ENCODE measurements around the gene TMEM218. TPM values are rescaled to one million over a fixed set of nuclear protein-coding genes. Genes with fewer than 3 reads are reported as not detected.

The TMEM218 gene
- total RNA-seq, 1 donor from 2014 or later, result 26.6 TPM

DNA sequence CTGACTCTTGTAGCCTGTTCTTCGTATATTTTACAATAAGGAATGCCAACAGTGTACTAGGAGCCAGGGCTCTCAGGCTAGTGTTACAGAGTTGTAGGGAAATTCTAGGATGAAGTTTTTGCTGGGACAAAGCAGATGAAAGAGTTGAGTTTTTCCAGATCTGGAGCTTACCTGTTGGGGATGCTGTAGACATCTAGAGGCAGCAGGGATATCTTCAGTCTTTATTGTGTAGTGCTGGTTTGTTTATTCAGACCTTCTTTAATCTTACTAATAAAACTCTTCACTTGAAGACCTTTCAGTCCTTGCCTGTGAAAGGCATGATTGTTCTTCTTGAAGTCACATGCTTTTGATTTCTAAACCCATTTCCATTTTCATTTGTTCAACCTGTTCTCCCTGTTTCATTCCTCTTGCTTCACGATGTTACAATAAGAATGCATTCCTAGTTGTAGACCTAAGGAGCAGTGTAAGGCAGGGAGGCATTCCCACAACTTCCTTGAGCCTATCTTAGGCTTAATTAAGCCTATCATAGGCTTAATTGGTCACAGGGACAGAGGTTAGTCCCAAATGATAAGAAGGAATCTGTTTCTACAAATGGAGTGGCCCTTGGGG, 56.2 kb downstream of the TMEM218 start:
- no peak for DNase-seq

DNA sequence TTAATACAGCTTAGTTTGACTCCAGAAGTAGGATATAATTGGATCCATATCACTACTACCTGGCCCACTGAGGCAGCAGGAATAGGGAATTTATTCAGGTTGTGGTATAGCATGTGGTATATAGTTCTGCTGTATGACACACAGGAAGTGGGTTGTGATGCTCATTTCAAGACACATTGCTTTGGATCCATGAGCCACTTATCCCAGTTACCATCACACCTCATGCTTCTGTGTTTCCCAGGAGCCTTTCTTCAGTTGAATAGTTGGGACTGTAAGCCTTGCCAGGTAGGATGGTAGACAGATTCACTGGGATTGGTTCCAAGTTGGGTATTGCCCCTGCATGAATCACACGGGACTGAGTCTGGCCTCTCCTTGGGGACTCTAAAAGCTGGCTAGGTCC, 58.3 kb downstream of the TMEM218 start:
- no peak for DNase-seq

- DNase-seq, result no peak
Measured at GRCh38 chr11:125052047-125052446, 59.4 kb downstream of the TMEM218 start.

GRCh38 chr11:125049164-125049792, 62.1 kb downstream of the TMEM218 start:
- DNase-seq, result no peak

Other genes starting within 250 kb of the TMEM218 start
- 10.8 TPM for gene ROBO3, start 246.2 kb downstream of the TMEM218 start, total RNA-seq
- 23.3 TPM for gene ROBO4, start 213.8 kb downstream of the TMEM218 start, total RNA-seq
- not detected for gene HEPN1, start 192.4 kb downstream of the TMEM218 start, total RNA-seq
- gene HEPACAM, start 175.6 kb downstream of the TMEM218 start, total RNA-seq, result 0.21 TPM
- gene CCDC15, start 157.4 kb downstream of the TMEM218 start, total RNA-seq, result 7.4 TPM
- gene SLC37A2, start 48.3 kb downstream of the TMEM218 start, total RNA-seq, result 3.9 TPM
- 12.3 TPM for gene PKNOX2, start 53.1 kb upstream of the TMEM218 start, total RNA-seq